ENCODE data around the gene PATZ1.

The PATZ1 gene

GRCh38 chr22:31278626-31279326 is 67.4 kb downstream of the PATZ1 start:
- DNase-seq = no peak

GRCh38 chr22:31278151-31278621 is 68.0 kb downstream of the PATZ1 start:
- DNase-seq = no peak

GRCh38 chr22:31277741-31278140 is 68.4 kb downstream of the PATZ1 start:
- DNase-seq = no peak

DNA sequence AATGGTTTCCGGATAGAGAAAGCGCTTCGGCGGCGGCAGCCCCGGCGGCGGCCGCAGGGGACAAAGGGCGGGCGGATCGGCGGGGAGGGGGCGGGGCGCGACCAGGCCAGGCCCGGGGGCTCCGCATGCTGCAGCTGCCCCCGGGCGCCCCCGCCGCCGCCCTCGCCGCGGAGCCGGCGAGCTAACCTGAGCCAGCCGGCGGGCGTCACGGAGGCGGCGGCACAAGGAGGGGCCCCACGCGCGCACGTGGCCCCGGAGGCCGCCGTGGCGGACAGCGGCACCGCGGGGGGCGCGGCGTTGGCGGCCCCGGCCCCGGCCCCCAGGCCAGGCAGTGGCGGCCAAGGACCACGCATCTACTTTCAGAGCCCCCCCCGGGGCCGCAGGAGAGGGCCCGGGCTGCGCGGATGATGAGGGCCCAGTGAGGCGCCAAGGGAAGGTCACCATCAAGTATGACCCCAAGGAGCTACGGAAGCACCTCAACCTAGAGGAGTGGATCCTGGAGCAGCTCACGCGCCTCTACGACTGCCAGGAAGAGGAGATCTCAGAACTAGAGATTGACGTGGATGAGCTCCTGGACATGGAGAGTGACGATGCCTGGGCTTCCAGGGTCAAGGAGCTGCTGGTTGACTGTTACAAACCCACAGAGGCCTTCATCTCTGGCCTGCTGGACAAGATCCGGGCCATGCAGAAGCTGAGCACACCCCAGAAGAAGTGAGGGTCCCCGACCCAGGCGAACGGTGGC is 69.5 kb downstream of the PATZ1 start:
- no peak for DNase-seq
